ENCODE measurements around the gene CHRDL2. TPM values are rescaled to one million over a fixed set of nuclear protein-coding genes. Genes with fewer than 3 reads are reported as not detected.

CHRDL2 gene
- total RNA-seq, 1 experiment from 2014 or later: 0.39 TPM

DNA sequence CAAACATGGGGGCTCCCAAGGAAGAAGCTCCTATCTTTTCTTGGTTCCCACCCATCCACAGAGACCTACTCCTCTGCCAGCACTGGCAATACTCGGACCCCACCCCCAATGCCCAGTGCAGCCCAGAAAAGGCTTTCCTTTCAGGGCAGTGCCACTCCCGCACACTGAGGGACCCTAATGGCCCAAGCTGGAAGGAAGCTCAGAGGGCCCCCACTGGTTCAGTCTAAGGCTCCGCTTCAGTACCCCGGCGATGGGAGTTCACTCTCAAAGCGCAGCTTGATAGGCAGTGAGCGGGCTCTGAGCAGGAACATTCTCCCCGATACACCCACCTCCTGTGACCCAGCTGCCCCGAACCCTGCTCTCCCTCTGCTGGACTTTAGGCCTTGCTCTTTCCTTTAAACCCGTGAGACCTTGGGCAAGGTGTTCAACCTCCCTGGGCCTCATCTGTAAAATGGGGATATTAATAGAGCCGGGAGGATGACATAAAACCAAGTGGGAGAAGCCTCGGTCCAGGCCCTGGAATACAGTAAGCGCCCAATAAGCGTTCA, 48.4 kb downstream of the CHRDL2 start:
- Histone ChIP-seq H3K18ac (ENCODE audit: insufficient read length, low read depth, low read length) (no peak overlapping the region), H2BK15ac (ENCODE audit: low read depth, low read length) (no peak overlapping the region), H3T11ph (ENCODE audit: low read length) (no peak overlapping the region), H3K23ac (ENCODE audit: insufficient read length, low read depth, low read length) (no peak overlapping the region), H2BK5ac (ENCODE audit: insufficient read length, low read length) (no peak overlapping the region), H3K9me3 (ENCODE audit: control insufficient read depth, low read depth, low read length) (no peaks in the 10 kb centered on the region), H4K5ac (ENCODE audit: insufficient read length, low read depth, low read length) (no peak overlapping the region), H3K14ac (ENCODE audit: insufficient read depth, low read length) (0 out of 2 replicates have a peak overlapping the region, but pooled peaks have one; percentile 26), H3K56ac (ENCODE audit: insufficient read length, low read depth, low read length) (no peak overlapping the region), H3K9ac (ENCODE audit: extremely low read depth, insufficient read length, low read length) (no peak overlapping the region), H4K8ac (replicated peaks; ENCODE audit: insufficient read length, low read depth, low read length) (no peak overlapping the region), H3K4me1 (ENCODE audit: insufficient read depth, low read length) (no peaks in the 10 kb centered on the region), H3K27ac (ENCODE audit: insufficient read length, low read depth, low read length) (no peak overlapping the region), H2BK20ac (ENCODE audit: low read depth, low read length, poor library complexity, severe bottlenecking) (no peak overlapping the region), H4K20me1 (ENCODE audit: control insufficient read depth, insufficient read depth, insufficient read length) (no peaks in the 10 kb centered on the region), H3K27me3 (ENCODE audit: insufficient read depth, low read length) (no peaks in the 10 kb centered on the region), H4K91ac (ENCODE audit: insufficient read length, low read depth, low read length) (no peak overlapping the region), H3K4ac (ENCODE audit: low read depth, low read length) (no peak overlapping the region), H2BK120ac (ENCODE audit: low read depth, low read length, poor library complexity, severe bottlenecking) (no peak overlapping the region), H2AK5ac (ENCODE audit: insufficient read length, low read length) (no peak overlapping the region), H2AFZ (ENCODE audit: low read length) (no peak overlapping the region), H3K23me2 (ENCODE audit: insufficient read length, low read depth, low read length, poor library complexity, severe bottlenecking) (no peaks in the 10 kb centered on the region), H3K79me1 (ENCODE audit: insufficient read depth, low read depth, low read length, poor library complexity, severe bottlenecking) (no peaks in the 10 kb centered on the region), H3K4me2 (ENCODE audit: insufficient read depth, insufficient read length, low read length) (peak overlapping the region; percentile 30), H3K79me2 (ENCODE audit: insufficient read depth, low read length) (no peaks in the 10 kb centered on the region), H2BK12ac (ENCODE audit: insufficient read length, low read depth, low read length) (no peak overlapping the region)
- Mint-ChIP-seq H3K9me3 (no peaks in the 10 kb centered on the region; a peak in 1 of 5 replicates), H3K36me3 (ENCODE audit: insufficient read depth in 1 of 3, low read depth in 3 of 3) (no peaks in the 10 kb centered on the region; a peak in 1 of 7 replicates), H3K4me3 (peak overlapping the region in 1 of 2 experiments; percentile 67; a peak in 3 of 5 replicates), H3K27ac (0 out of 7 replicates have a peak overlapping the region, but pooled peaks of 1 of the 3 experiments have one; percentile 59), H3K4me1 (peaks cover 11 to 16% of the 10 kb centered on the region in 2 experiments), H3K27me3 (ENCODE audit: low read depth) (peaks cover 11% of the 10 kb centered on the region)
- no CpG with 5 or more reads among the region's 14 CpGs for WGBS (ENCODE audit: extremely low coverage, insufficient read length, low lambda C conversion rate)
- TF ChIP-seq, protein P1, sequence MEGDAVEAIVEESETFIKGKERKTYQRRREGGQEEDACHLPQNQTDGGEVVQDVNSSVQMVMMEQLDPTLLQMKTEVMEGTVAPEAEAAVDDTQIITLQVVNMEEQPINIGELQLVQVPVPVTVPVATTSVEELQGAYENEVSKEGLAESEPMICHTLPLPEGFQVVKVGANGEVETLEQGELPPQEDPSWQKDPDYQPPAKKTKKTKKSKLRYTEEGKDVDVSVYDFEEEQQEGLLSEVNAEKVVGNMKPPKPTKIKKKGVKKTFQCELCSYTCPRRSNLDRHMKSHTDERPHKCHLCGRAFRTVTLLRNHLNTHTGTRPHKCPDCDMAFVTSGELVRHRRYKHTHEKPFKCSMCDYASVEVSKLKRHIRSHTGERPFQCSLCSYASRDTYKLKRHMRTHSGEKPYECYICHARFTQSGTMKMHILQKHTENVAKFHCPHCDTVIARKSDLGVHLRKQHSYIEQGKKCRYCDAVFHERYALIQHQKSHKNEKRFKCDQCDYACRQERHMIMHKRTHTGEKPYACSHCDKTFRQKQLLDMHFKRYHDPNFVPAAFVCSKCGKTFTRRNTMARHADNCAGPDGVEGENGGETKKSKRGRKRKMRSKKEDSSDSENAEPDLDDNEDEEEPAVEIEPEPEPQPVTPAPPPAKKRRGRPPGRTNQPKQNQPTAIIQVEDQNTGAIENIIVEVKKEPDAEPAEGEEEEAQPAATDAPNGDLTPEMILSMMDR (conservative IDR thresholded peaks at IDR 0.05): no peak
- DNase-seq: no peak
